Measurements from ENCODE around the gene MDFI. TPM values are rescaled to one million over a fixed set of nuclear protein-coding genes. Genes with fewer than 3 reads are reported as not detected.

Gene MDFI
- total and polyA plus RNA-seq, 9 of the 15 experiments (the other 6 are each of a cell fraction or from before 2014, with no cell fraction given), result not detected

DNA sequence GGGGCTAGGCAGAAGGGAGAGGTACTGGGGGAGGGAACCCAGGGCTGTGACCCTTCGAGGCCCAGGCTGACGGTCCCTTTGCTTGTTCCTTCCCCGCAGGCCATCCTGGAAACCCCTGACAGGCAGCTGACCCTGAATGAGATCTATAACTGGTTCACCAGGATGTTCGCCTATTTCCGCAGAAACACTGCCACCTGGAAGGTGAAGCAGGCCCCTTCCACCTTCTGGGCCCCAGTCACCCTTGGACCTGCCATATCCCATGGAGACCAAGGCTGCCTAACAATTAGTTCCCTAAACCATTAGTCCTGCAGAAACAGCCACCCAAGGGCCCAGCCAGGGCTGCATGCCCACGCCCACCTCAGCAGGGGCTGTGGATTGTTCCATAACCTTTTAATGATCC is 47.1 kb upstream of the MDFI start:
- Histone ChIP-seq H4K20me1 (replicated peaks; ENCODE audit: control insufficient read depth, insufficient read depth, low read length) (0 out of 2 replicates have a peak, but pooled peaks cover 4% of the 10 kb centered on the region), H3K4me2 (ENCODE audit: insufficient read depth, low read length) (no peak overlapping the region), H3K27me3 (ENCODE audit: control insufficient read depth in 2 of 2, insufficient read depth in 2 of 2, low read length in 2 of 2) (no peaks in the 10 kb centered on the region), H2AFZ (ENCODE audit: low read depth, low read length) (no peak overlapping the region), H3K9ac (ENCODE audit: insufficient read depth in 1 of 2, low read depth in 2 of 2, low read length in 2 of 2) (no peak overlapping the region), H3K4me1 (replicated peaks in 1 of 2; ENCODE audit: control insufficient read depth in 2 of 2, insufficient read depth in 2 of 2, low read length in 2 of 2) (peaks cover 0 to 11% of the 10 kb centered on the region in 2 experiments; a peak in 1 of 5 replicates), H3K9me1 (ENCODE audit: control insufficient read depth, insufficient read depth, low read length) (no peaks in the 10 kb centered on the region), H3K79me2 (ENCODE audit: control insufficient read depth, insufficient read depth, low read length) (no peaks in the 10 kb centered on the region), H3K9me3 (replicated peaks; ENCODE audit: control insufficient read depth, insufficient read depth, low read depth, low read length) (no peaks in the 10 kb centered on the region), H3K4me3 (no peak overlapping the region), H3K36me3 (ENCODE audit: control insufficient read depth, insufficient read depth, low read length) (peaks cover 13% of the 10 kb centered on the region; the same call in 2 of the 3 replicates), H3K27ac (ENCODE audit: extremely low read depth, low read depth, low read length) (no peak overlapping the region)
- 83% methylated on average over 6 of the region's 6 CpGs for WGBS (ENCODE audit: insufficient coverage, low coverage, missing lambda C conversion rate)
- TF ChIP-seq, protein P1, sequence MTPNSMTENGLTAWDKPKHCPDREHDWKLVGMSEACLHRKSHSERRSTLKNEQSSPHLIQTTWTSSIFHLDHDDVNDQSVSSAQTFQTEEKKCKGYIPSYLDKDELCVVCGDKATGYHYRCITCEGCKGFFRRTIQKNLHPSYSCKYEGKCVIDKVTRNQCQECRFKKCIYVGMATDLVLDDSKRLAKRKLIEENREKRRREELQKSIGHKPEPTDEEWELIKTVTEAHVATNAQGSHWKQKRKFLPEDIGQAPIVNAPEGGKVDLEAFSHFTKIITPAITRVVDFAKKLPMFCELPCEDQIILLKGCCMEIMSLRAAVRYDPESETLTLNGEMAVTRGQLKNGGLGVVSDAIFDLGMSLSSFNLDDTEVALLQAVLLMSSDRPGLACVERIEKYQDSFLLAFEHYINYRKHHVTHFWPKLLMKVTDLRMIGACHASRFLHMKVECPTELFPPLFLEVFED (CRISPR knock-in tag; conservative IDR thresholded peaks at IDR 0.05), result no peak
- TF ChIP-seq ZNF785 (CRISPR knock-in tag; IDR thresholded peaks at IDR 0.05) (no peak), RBFOX2 (IDR thresholded peaks at IDR 0.05; ENCODE audit: low read depth, low read length) (no peak), SMC3 (conservative IDR thresholded peaks at IDR 0.05; ENCODE audit: insufficient read depth, low read depth, low read length) (no peak), ZNF133 (CRISPR knock-in tag; IDR thresholded peaks at IDR 0.05) (no peak), ZNF707 (CRISPR knock-in tag; conservative IDR thresholded peaks at IDR 0.05) (no peak), TARDBP (IDR thresholded peaks at IDR 0.05) (no peak)
- no peak for ATAC-seq
- no peak for FAIRE-seq
- in situ Hi-C loops (cut with MboI), result loop anchor here (5.0 to 10.0 kb wide), 2 partner anchors 129 to 226 kb away; no protein-coding TSS in a partner anchor
- POLR2A ChIA-PET, result interaction anchor here (0.6 kb wide), 1 partner anchor 101 kb away, joined by 3 read pairs; no protein-coding TSS in a partner anchor
- CTCF ChIA-PET (ENCODE audit: low intra/inter-chr PET ratio), result interaction anchor here (2.5 to 3.1 kb wide), 3 partner anchors 93 to 166 kb away, joined by 11 to 31 read pairs (median 24); no protein-coding TSS in a partner anchor
- no peak for DNase-seq (ENCODE audit: extremely low read depth in 1 of 4, low spot score in 3 of 4)
- intact Hi-C loops (cut with micrococcal nuclease), result no loop called here
- no TSS peak for BruUV-seq (replicated peaks)
